Measurements from ENCODE around the gene PAK1.
"Not testable (repeated sequence)": the region's sequence is repeated elsewhere in the genome, so short reads cannot be mapped to it uniquely, and the experiment has no call there.

PAK1 gene

GRCh38 chr11:77302752-77303151 is 171.1 kb downstream of the PAK1 start:
- no peak for DNase-seq

DNA sequence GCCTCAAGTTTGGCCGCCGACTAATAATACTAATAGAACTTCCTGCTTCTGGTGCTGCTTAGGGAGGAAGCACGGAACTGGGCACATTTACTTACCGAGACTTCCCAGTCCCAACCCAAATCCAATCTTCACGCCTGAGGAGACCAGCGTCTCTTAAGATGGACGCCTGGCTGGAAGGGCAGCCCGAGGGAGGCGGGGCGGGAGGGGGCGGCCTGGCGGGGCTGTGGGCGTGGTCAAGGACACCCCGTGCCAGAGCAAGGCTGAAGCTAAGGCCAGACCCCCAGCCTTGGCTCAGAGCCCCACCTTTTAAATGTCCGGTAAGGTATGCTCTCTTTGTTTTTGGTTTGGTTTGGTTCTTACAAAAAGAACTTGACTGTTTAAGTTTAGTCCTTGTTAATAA is 172.4 kb downstream of the PAK1 start, which contains the start of gene GDPD4:
GDPD4 (minus strand) TSS at position 177 of the 400 bp plus-strand sequence. CDS start 16,549 bp downstream, outside the sequence.
- no peak for DNase-seq

DNA sequence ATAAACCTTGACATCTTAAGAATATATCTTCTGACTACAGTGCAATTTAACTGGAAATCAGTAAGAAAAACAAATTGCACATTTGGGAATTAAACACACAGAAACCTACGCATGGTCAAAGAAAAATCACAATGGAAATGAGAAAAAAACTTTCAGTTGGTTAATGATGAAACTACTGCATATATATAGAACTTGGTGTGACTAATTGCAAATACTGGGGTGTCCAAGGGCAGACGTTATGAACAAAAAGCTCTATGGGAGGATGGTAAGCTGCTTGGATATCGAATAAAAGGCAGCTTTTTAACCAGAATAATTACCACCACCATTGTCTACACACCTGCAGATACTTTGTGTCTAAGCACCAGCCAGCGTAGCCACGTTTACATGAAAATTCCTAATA is 173.2 kb downstream of the PAK1 start:
- no peak for DNase-seq

- DNase-seq, result not testable (repeated sequence)
Measured at GRCh38 chr11:77300028-77300427, 173.9 kb downstream of the PAK1 start.

DNA sequence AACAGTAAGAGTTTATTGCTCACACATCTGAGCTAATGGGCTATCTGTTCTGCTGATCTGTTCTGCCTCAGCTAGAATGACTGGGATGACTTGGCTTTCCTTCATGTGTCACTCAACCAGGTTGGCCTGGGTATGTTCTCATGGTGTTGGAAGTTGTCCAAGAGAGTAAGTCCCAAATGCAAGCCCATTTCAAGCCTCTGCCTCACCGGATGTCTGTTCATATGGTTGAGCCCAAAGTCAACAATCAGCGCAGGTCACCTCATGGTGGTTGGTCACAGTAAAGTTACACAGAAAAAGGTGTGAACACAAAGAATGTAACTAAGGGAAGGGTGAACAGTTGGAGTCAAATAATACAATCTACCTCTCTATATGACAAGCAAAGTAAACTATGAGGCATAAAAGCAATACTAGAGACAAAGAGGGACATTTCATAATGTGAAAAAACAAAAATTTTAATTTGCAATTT is 174.3 kb downstream of the PAK1 start:
- no peak for DNase-seq

DNA sequence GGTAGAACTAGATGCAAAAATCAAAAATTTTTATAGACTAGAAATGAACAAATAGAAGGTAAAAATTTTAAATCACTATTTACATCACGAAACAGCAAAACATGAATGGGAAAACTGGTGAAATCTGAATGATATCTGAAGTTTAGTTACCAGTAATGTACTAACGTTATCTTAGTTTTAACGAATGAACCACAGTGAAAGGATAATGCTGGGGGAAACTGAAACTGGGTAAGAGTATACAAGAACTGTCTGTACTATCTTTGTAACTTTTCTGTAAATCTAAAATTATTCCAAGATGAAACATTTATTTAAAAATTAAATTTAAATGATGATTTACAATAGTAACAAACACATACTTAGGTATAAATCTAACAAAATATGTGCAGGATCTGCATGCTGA is 179.9 kb downstream of the PAK1 start:
- DNase-seq, result no peak

- no peak for DNase-seq
Measured at GRCh38 chr11:77289737-77290136, 184.2 kb downstream of the PAK1 start.

GRCh38 chr11:77287615-77288273 is 186.2 kb downstream of the PAK1 start:
- DNase-seq, result no peak

DNA sequence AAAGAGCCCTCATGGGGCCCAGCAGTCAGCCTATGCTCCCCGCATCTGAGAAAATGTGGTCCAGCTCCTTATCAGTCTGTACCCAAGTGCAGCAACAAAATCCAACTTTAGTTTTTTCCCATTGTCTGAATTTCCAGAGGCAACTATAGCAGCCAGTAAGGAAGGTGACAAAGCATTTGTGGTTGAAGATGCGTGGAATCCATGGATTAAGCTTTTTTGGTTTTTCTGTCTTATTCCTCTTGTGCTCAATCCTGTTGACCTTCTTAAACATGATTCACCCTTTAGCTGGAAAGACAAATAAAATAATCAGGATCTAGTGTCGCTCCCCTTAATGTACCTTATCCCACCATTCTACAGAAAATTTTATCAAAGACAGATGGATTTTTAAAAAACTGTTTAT is 186.8 kb downstream of the PAK1 start:
- no peak for DNase-seq

- DNase-seq, result no peak
Measured at GRCh38 chr11:77284476-77285468, 189.1 kb downstream of the PAK1 start.

DNA sequence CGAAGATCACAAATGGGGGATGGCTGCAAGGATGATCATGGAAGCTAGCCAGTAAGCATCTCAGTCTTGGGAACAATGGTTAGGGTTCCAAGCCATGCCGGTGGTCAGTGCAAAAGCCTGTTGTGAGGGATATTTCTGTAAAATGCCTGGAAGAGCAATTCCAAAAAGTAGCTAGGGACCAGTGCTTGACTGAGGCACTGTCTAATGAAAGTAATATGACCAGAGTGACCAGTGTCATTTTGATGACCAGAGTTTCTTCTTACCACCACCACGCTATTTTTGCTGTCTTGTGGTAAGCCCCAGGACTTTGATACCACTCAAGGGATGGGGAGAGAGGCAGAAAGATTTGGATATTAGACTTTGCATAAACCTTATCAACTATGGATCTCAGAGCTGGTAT is 190.8 kb downstream of the PAK1 start:
- DNase-seq, result no peak

- DNase-seq, result no peak
Measured at GRCh38 chr11:77278595-77279506, 195.0 kb downstream of the PAK1 start.

DNA sequence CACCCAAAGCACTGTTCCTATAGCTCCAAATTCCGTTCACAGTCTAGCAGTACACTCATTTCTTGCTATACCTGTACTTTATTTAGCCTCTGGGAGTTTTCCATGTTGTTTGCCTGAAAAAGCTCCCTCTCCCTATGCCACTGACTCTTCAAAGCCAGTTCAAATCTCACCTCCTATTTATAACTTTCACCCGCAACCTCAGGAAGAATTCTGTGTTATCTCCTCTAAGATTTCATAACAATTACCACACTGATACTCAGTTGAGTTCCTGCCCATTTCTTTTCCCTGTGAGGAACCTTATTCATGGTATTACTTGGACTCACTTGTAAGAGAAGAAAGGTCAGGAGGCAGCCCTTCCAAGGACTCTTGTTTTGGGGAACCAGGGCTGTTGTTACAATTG is 197.6 kb downstream of the PAK1 start:
- no peak for DNase-seq
